ENCODE data around the gene TMEM132C.

GRCh38 chr12:128388461-128389000, 121.6 kb downstream of the TMEM132C start:
- TF ChIP-seq POLR2A (IDR thresholded peaks at IDR 0.05; ENCODE audit: low read depth, low read length) (no peak), POLR2AphosphoS5 (IDR thresholded peaks at IDR 0.05; ENCODE audit: low read depth, low read length) (no peak)
